GM12891 (cell line): ENCODE results near the gene ITM2C.

ENCODE experiments used
- POLR2A ChIP-seq: IDR thresholded peaks from 2 replicates; pipeline ENCODE4 v1.6.1; 2011; ENCODE audit warnings: low read depth, low read length, control low read depth
- POLR2AphosphoS5 ChIP-seq: IDR thresholded peaks from 2 replicates; pipeline ENCODE4 v1.6.1; 2011; ENCODE audit warnings: low read depth, low read length, control low read depth
- SPI1 ChIP-seq: IDR thresholded peaks from 2 replicates; pipeline ENCODE4 v1.6.1; 2011; ENCODE audit warnings: low read depth, low read length, control low read depth

GRCh38 chr2:230821991-230822520 is 42.7 kb upstream of the ITM2C start:
- TF ChIP-seq POLR2A (no peak; the same call in 1 of the 2 replicates), SPI1 (no peak), POLR2AphosphoS5 (peak; percentile 61)
